HepG2 (cell line): ENCODE data around the gene CHID1. TPM values are rescaled to one million over a fixed set of nuclear protein-coding genes. Genes with fewer than 3 reads are reported as not detected.

Source experiments
- ARNTL ChIP-seq: sonication (generic); formaldehyde crosslinking; IDR thresholded peaks from 2 replicates; pipeline ENCODE4 v1.4.0; 2020; ENCODE audit warnings: mild to moderate bottlenecking, missing genetic modification reagents
- ATAD3A ChIP-seq: sonication (generic); formaldehyde crosslinking; IDR thresholded peaks from 2 replicates; pipeline ENCODE4 v1.4.0; 2020; ENCODE audit warnings: missing genetic modification reagents
- ATF2 ChIP-seq: sonication (generic); formaldehyde crosslinking; IDR thresholded peaks from 2 replicates; pipeline ENCODE4 v1.4.0; 2020; ENCODE audit warnings: missing genetic modification reagents
- DRAP1 ChIP-seq: IDR thresholded peaks from 2 replicates; pipeline ENCODE4 v1.6.1; 2016; ENCODE audit warnings: missing genetic modification reagents, missing compliant biosample characterization
- EZH2 ChIP-seq: conservative IDR thresholded peaks from 2 replicates; pipeline ENCODE4 v1.6.1; 2012; ENCODE audit warnings: mild to moderate bottlenecking, low read depth, low read length, moderate library complexity
- HOXA9 ChIP-seq: sonication (generic); formaldehyde crosslinking; IDR thresholded peaks from 2 replicates; pipeline ENCODE4 v1.8.1; 2022; ENCODE audit warnings: missing genetic modification reagents, mild to moderate bottlenecking, moderate library complexity, borderline replicate concordance
- JUND ChIP-seq: sonication (generic); formaldehyde crosslinking; IDR thresholded peaks from 2 replicates; pipeline ENCODE4 v1.8.0; 2022; ENCODE audit warnings: mild to moderate bottlenecking, missing genetic modification reagents
- KLF9 ChIP-seq: IDR thresholded peaks from 2 replicates; pipeline ENCODE4 v1.6.1; 2016; ENCODE audit warnings: low read depth
- MEIS1 ChIP-seq: sonication (generic); formaldehyde crosslinking; IDR thresholded peaks from 2 replicates; pipeline ENCODE4 v1.9.0; 2021; ENCODE audit warnings: mild to moderate bottlenecking, missing genetic modification reagents, moderate library complexity, borderline replicate concordance
- MLX ChIP-seq: IDR thresholded peaks from 2 replicates; pipeline ENCODE4 v1.6.1; 2016
- NCOA2 ChIP-seq: sonication (generic); formaldehyde crosslinking; IDR thresholded peaks from 2 replicates; pipeline ENCODE4 v1.8.0; 2022; ENCODE audit warnings: inconsistent platforms
- NFKBIZ ChIP-seq: IDR thresholded peaks from 2 replicates; pipeline ENCODE4 v1.6.1; 2018; ENCODE audit warnings: missing genetic modification reagents, missing compliant biosample characterization
- NR2F1 ChIP-seq, 2 experiments: fragments of 450-650 bp in 1 of 2; formaldehyde crosslinking in 1 of 2; IDR thresholded peaks; 2 replicates each; pipeline versions ENCODE4 v1.5.0 to v1.6.1; 2016 to 2020; ENCODE audit warnings: mild to moderate bottlenecking in 1 of 2, missing compliant biosample characterization in 1 of 2, missing genetic modification reagents in 1 of 2, moderate library complexity in 1 of 2
- PHF21A ChIP-seq: sonication (generic); formaldehyde crosslinking; IDR thresholded peaks from 2 replicates; pipeline ENCODE4 v1.5.0; 2020; ENCODE audit warnings: mild to moderate bottlenecking, missing genetic modification reagents
- RCOR2 ChIP-seq: IDR thresholded peaks from 2 replicates; pipeline ENCODE4 v1.6.1; 2016; ENCODE audit warnings: missing biosample characterization, missing genetic modification reagents
- RFXAP ChIP-seq: sonication (generic); formaldehyde crosslinking; IDR thresholded peaks from 2 replicates; pipeline ENCODE4 v1.4.0; 2020; ENCODE audit warnings: missing genetic modification reagents, borderline replicate concordance
- SMAD3 ChIP-seq: sonication (generic); formaldehyde crosslinking; IDR thresholded peaks from 2 replicates; pipeline ENCODE4 v1.4.0; 2020; ENCODE audit warnings: missing genetic modification reagents
- SOX5 ChIP-seq: IDR thresholded peaks from 2 replicates; pipeline ENCODE4 v1.6.1; 2016; ENCODE audit warnings: borderline replicate concordance
- SOX6 ChIP-seq, 2 experiments: fragments of 450-650 bp in 1 of 2; sonication (generic) in 1 of 2; formaldehyde crosslinking in 1 of 2; IDR thresholded peaks; 2 replicates each; pipeline versions ENCODE4 v1.4.0 to v1.6.1; 2017 to 2020; ENCODE audit warnings: antibody characterized with exemption in 1 of 2, mild to moderate bottlenecking in 1 of 2, missing genetic modification reagents in 1 of 2
- SRY ChIP-seq: sonication (generic); formaldehyde crosslinking; IDR thresholded peaks from 2 replicates; pipeline ENCODE4 v1.8.0; 2022; ENCODE audit warnings: mild to moderate bottlenecking, missing genetic modification reagents
- ZNF317 ChIP-seq: sonication (generic); formaldehyde crosslinking; IDR thresholded peaks from 2 replicates; pipeline ENCODE4 v1.5.0; 2020; ENCODE audit warnings: mild to moderate bottlenecking, missing genetic modification reagents
- ZNF414 ChIP-seq: sonication (generic); formaldehyde crosslinking; IDR thresholded peaks from 2 replicates; pipeline ENCODE4 v1.5.0; 2020; ENCODE audit warnings: missing genetic modification reagents
- ZNF430 ChIP-seq: sonication (generic); formaldehyde crosslinking; IDR thresholded peaks from 2 replicates; pipeline ENCODE4 v1.9.0; 2021; ENCODE audit warnings: mild to moderate bottlenecking, missing genetic modification reagents
- ZNF883 ChIP-seq: sonication (generic); formaldehyde crosslinking; IDR thresholded peaks from 2 replicates; pipeline ENCODE4 v1.5.1; 2020; ENCODE audit warnings: mild to moderate bottlenecking, missing genetic modification reagents; ENCODE audit errors: not compliant biosample characterization
- ZSCAN30 ChIP-seq: sonication (generic); formaldehyde crosslinking; IDR thresholded peaks from 2 replicates; pipeline ENCODE4 v1.5.0; 2020; ENCODE audit warnings: mild to moderate bottlenecking, missing genetic modification reagents
- ZUFSP ChIP-seq: sonication (generic); formaldehyde crosslinking; IDR thresholded peaks from 2 replicates; pipeline ENCODE4 v1.9.0; 2021; ENCODE audit warnings: missing genetic modification reagents, mild to moderate bottlenecking, borderline replicate concordance
- polyA plus RNA-seq, 8 experiments: library from polyadenylated mRNA; depleted of rRNA in 3 of 8; stranded (reverse) in 7 of 8; unstranded in 1 of 8; fragments of >200 nt; fragmentation: Illumina TruSeq in 4 of 8; extraction: Trizol in 4 of 8; gene quantifications; 2 replicates each; pipeline versions ENCODE4 v1.2.1 to v1.2.3, GENCODE V29; 2011 to 2016; ENCODE audit warnings: low read depth in 4 of 8, missing spikeins in 1 of 8, mixed read lengths in 1 of 8; ENCODE audit not compliant: insufficient read depth in 1 of 8
- total RNA-seq, 5 experiments: library from RNA; depleted of rRNA; stranded (reverse); fragments of >200 nt; fragmentation: Illumina TruSeq; extraction: Trizol; gene quantifications; 2 replicates each; pipeline ENCODE4 v1.2.3, GENCODE V29; 2016; ENCODE audit warnings: low read depth in 1 of 5

CHID1 gene
- total and polyA plus RNA-seq, 2 of the 13 experiments (the other 11 are each of a cell fraction or from before 2014, with no cell fraction given) = 65.1 to 93.6 TPM

GRCh38 chr11:914747-915501 is 4.3 kb upstream of the CHID1 start (continued):
- TF ChIP-seq HOXA9 (CRISPR knock-in tag) (no peak), ZUFSP (no peak), ATAD3A (CRISPR knock-in tag) (no peak), ZNF317 (CRISPR knock-in tag) (no peak), ZSCAN30 (CRISPR knock-in tag) (no peak), NR2F1 (CRISPR knock-in tag; IDR thresholded peaks at IDR 0.05) (peak; percentile 73 to 87; a peak in 3 of 4 replicates), MEIS1 (CRISPR knock-in tag) (peak; percentile 84; the same call in 1 of the 2 replicates), JUND (no peak), ARNTL (CRISPR knock-in tag) (peak; percentile 96), SOX6 (IDR thresholded peaks at IDR 0.05) (no peak), SOX6 (CRISPR knock-in tag; IDR thresholded peaks at IDR 0.05) (no peak), ZNF430 (peak; percentile 35; the same call in 1 of the 2 replicates), DRAP1 (CRISPR knock-in tag) (peak; percentile 17; the same call in 1 of the 2 replicates), SOX5 (CRISPR knock-in tag) (peak; percentile 68; the same call in 1 of the 2 replicates), KLF9 (no peak), MLX (CRISPR knock-in tag) (peak; percentile 53; the same call in 1 of the 2 replicates), RFXAP (CRISPR knock-in tag) (no peak), ZNF883 (no peak), PHF21A (CRISPR knock-in tag) (peak; percentile 76), NFKBIZ (CRISPR knock-in tag) (0 out of 2 replicates have a peak, but pooled peaks have one; percentile 48), SMAD3 (CRISPR knock-in tag) (0 out of 2 replicates have a peak, but pooled peaks have one; percentile 30), ATF2 (CRISPR knock-in tag) (0 out of 2 replicates have a peak, but pooled peaks have one; percentile 40), NCOA2 (peak; percentile 66), EZH2 (no peak), RCOR2 (0 out of 2 replicates have a peak, but pooled peaks have one; percentile 51), ZNF414 (CRISPR knock-in tag) (peak; percentile 61; the same call in 1 of the 2 replicates), SRY (CRISPR knock-in tag) (0 out of 2 replicates have a peak, but pooled peaks have one; percentile 13)
